Neural cell (in vitro differentiated cells): ENCODE data around the gene SLC35D1. TPM values are rescaled to one million over a fixed set of nuclear protein-coding genes. Genes with fewer than 3 reads are reported as not detected.

Experiments
- H2AFZ ChIP-seq: fragments of 200-600, 300-800 bp; sonication (generic), shearing (Covaris generic); 2 replicates; pipeline ENCODE4 v1.6.0; 2014; ENCODE audit warnings: low read depth, mild to moderate bottlenecking, antibody characterized with exemption, low read length, moderate library complexity
- H3F3A ChIP-seq: fragments of 200-600 bp; shearing (Covaris generic); 2 replicates; pipeline ENCODE4 v1.6.1; 2016; ENCODE audit warnings: mild to moderate bottlenecking, moderate library complexity, mixed read lengths, antibody characterized with exemption, low read length; ENCODE audit not compliant: insufficient read depth, poor library complexity, severe bottlenecking
- H3K27ac ChIP-seq: fragments of 200-600, 300-800 bp; sonication (generic), shearing (Covaris generic); 2 replicates; pipeline ENCODE4 v1.5.1; 2014; ENCODE audit warnings: mild to moderate bottlenecking, low read length, moderate library complexity
- H3K27me3 ChIP-seq: fragments of 300-800, 200-600 bp; sonication (generic), shearing (Covaris generic); 2 replicates; pipeline ENCODE4 v1.6.0; 2014; ENCODE audit warnings: mild to moderate bottlenecking, low read depth, low read length, moderate library complexity; ENCODE audit not compliant: insufficient read depth
- H3K36me3 ChIP-seq: fragments of 300-800, 200-600 bp; sonication (generic), shearing (Covaris generic); 2 replicates; pipeline ENCODE4 v1.5.1; 2014; ENCODE audit warnings: mild to moderate bottlenecking, antibody characterized with exemption, low read length, moderate library complexity; ENCODE audit not compliant: insufficient read depth
- H3K4me2 ChIP-seq: fragments of 300-800, 200-600 bp; sonication (generic), shearing (Covaris generic); 2 replicates; pipeline ENCODE4 v1.6.0; 2014; ENCODE audit warnings: mild to moderate bottlenecking, low read length
- H3K4me3 ChIP-seq: fragments of 300-800, 200-600 bp; sonication (generic), shearing (Covaris generic); 2 replicates; pipeline ENCODE4 v1.5.1; 2014; ENCODE audit warnings: mild to moderate bottlenecking, low read length, moderate library complexity
- H3K79me2 ChIP-seq: fragments of 200-600 bp; shearing (Covaris generic); replicated peaks from 2 replicates; pipeline ENCODE4 v1.6.0; 2014; ENCODE audit warnings: mild to moderate bottlenecking, low read length, moderate library complexity; ENCODE audit not compliant: insufficient read depth
- H3K9ac ChIP-seq: fragments of 300-800, 200-600 bp; sonication (generic), shearing (Covaris generic); 2 replicates; pipeline ENCODE4 v1.6.1; 2016; ENCODE audit warnings: mild to moderate bottlenecking, low read length, mixed read lengths
- H3K9me2 ChIP-seq: fragments of 200-600 bp; shearing (Covaris generic); 2 replicates; pipeline ENCODE4 v1.6.1; 2016; ENCODE audit warnings: mild to moderate bottlenecking, low read length, mixed read lengths; ENCODE audit not compliant: insufficient read depth
- H3K9me3 ChIP-seq: fragments of 200-600, 300-800 bp; sonication (generic), shearing (Covaris generic); 2 replicates; pipeline ENCODE4 v1.6.1; 2016; ENCODE audit warnings: mild to moderate bottlenecking, mixed run types, low read length, moderate library complexity, mixed read lengths
- H4K20me1 ChIP-seq: fragments of 200-600 bp; shearing (Covaris generic); 2 replicates; pipeline ENCODE4 v1.6.1; 2016; ENCODE audit warnings: mild to moderate bottlenecking, mixed run types; ENCODE audit not compliant: insufficient read depth
- CTCF ChIP-seq: fragments of 450-650 bp; IDR thresholded peaks from 2 replicates; pipeline ENCODE4 v1.5.1; 2014; ENCODE audit warnings: antibody characterized with exemption, mild to moderate bottlenecking, moderate library complexity; ENCODE audit not compliant: poor library complexity, severe bottlenecking
- EP300 ChIP-seq: fragments of 450-650 bp; conservative IDR thresholded peaks from 2 replicates; pipeline ENCODE4 v1.6.1; 2014; ENCODE audit warnings: antibody characterized with exemption, mild to moderate bottlenecking, moderate library complexity; ENCODE audit not compliant: poor library complexity, severe bottlenecking
- EZH2 ChIP-seq: fragments of 200-600, 300-800 bp; shearing (Covaris generic), sonication (generic); IDR thresholded peaks from 2 replicates; pipeline ENCODE4 v1.6.1; 2014; ENCODE audit warnings: antibody characterized with exemption, low read length, borderline replicate concordance, mild to moderate bottlenecking; ENCODE audit not compliant: insufficient read depth, poor library complexity, severe bottlenecking
- MXI1 ChIP-seq: fragments of 450-650 bp; conservative IDR thresholded peaks from 2 replicates; pipeline ENCODE4 v1.6.1; 2014; ENCODE audit warnings: antibody characterized with exemption, mild to moderate bottlenecking; ENCODE audit not compliant: poor library complexity, severe bottlenecking
- POLR2AphosphoS5 ChIP-seq: IDR thresholded peaks from 2 replicates; pipeline ENCODE4 v1.6.1; 2012
- RAD21 ChIP-seq: fragments of 450-650 bp; conservative IDR thresholded peaks from 2 replicates; pipeline ENCODE4 v1.6.1; 2014; ENCODE audit warnings: antibody characterized with exemption, mild to moderate bottlenecking, moderate library complexity
- REST ChIP-seq: IDR thresholded peaks from 2 replicates; pipeline ENCODE4 v1.6.1; 2012; ENCODE audit warnings: borderline replicate concordance
- SMC3 ChIP-seq: fragments of 450-650 bp; conservative IDR thresholded peaks from 2 replicates; pipeline ENCODE4 v1.6.1; 2014; ENCODE audit warnings: antibody characterized with exemption, mild to moderate bottlenecking, moderate library complexity; ENCODE audit not compliant: poor library complexity
- TAF1 ChIP-seq: IDR thresholded peaks from 2 replicates; pipeline ENCODE4 v1.6.1; 2012; ENCODE audit warnings: low read depth
- polyA plus RNA-seq: library from polyadenylated mRNA; depleted of rRNA; stranded (reverse); fragments of >200 nt; gene quantifications from 2 replicates; pipeline ENCODE4 v1.2.3, GENCODE V29; 2014

The SLC35D1 gene
- polyA plus RNA-seq, 1 donor from 2014 or later = 17.9 TPM

DNA sequence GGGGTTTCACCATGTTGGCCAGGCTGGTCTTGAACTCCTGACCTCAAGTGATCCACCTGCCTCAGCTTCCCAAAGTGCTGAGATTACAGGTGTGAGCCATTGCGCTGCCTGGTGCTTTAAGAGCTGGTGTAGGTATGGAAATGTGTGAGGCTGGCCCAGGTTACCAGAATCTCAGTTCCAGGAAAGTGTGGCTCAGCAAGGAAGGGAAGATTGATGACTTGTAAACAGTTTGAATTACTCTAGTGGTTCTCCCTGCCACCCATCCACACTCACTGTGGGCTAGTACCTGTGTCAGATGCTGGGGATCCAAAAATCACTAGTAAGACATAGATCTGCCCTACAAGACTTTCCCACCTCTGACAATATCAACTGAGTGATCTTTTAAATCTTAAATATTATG is 34.5 kb upstream of the SLC35D1 start:
- no peaks in the 10 kb centered on the region for H3K79me2 ChIP-seq

DNA sequence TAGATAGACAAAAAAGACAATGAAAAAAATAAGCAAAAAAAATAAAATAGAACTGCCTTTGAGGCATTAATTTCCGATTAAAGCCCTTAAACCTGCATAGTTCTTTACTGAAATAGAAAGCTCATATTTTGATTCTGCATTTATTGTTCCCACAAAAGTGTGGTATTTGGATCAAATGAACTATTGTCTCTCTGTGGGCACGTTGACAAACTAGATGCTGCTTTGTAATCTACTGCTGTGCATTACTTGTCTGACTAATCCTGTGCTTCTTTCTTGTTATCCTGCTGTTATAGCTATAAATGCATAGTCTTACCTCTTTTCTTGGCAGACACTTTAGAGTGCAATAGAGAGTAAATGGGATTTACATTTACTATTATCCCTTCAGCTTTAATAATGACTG is 31.4 kb upstream of the SLC35D1 start:
- TF ChIP-seq RAD21 = no peak
- TF ChIP-seq REST = no peak
- TF ChIP-seq EP300 = no peak
- TF ChIP-seq MXI1 = no peak
- no peaks in the 10 kb centered on the region for H3K36me3 ChIP-seq
- no peaks in the 10 kb centered on the region for H3F3A ChIP-seq
- H3K9me3 ChIP-seq = no peaks in the 10 kb centered on the region
- no peaks in the 10 kb centered on the region for H4K20me1 ChIP-seq
- no peak overlapping the region for H3K4me3 ChIP-seq
- no peaks in the 10 kb centered on the region for H3K27me3 ChIP-seq
- no peaks in the 10 kb centered on the region for H3K79me2 ChIP-seq
- no peaks in the 10 kb centered on the region for H3K9me2 ChIP-seq
- H3K27ac ChIP-seq = no peak overlapping the region
- H3K9ac ChIP-seq = no peak overlapping the region
- H2AFZ ChIP-seq = no peak overlapping the region
- H3K4me2 ChIP-seq = no peak overlapping the region

More for the DNA sequence above, 34.5 kb upstream of the SLC35D1 start:
- H3K9me2 ChIP-seq = no peaks in the 10 kb centered on the region
- H3K4me2 ChIP-seq = no peak overlapping the region
- H3K36me3 ChIP-seq = no peaks in the 10 kb centered on the region
- H3F3A ChIP-seq = no peaks in the 10 kb centered on the region
- H4K20me1 ChIP-seq = no peaks in the 10 kb centered on the region
- no peak overlapping the region for H3K27ac ChIP-seq
- H3K27me3 ChIP-seq = no peaks in the 10 kb centered on the region
- no peak for TF ChIP-seq MXI1
- TF ChIP-seq EP300 = no peak
- H3K9me3 ChIP-seq = no peaks in the 10 kb centered on the region
- no peak overlapping the region for H3K9ac ChIP-seq
- no peak overlapping the region for H2AFZ ChIP-seq
- H3K4me3 ChIP-seq = no peak overlapping the region

- Histone ChIP-seq H3K4me2 (no peak overlapping the region), H3F3A (no peaks in the 10 kb centered on the region), H2AFZ (no peak overlapping the region), H3K27ac (no peak overlapping the region), H3K27me3 (no peaks in the 10 kb centered on the region), H3K9me3 (no peaks in the 10 kb centered on the region), H3K79me2 (no peaks in the 10 kb centered on the region), H3K4me3 (no peak overlapping the region), H4K20me1 (no peaks in the 10 kb centered on the region), H3K36me3 (no peaks in the 10 kb centered on the region), H3K9me2 (no peaks in the 10 kb centered on the region), H3K9ac (no peak overlapping the region)
- TF ChIP-seq CTCF = no peak
- TF ChIP-seq MXI1 = no peak
- no peak for TF ChIP-seq TAF1
- no peak for TF ChIP-seq POLR2AphosphoS5
- TF ChIP-seq RAD21 = no peak
- TF ChIP-seq EZH2 = no peak
- TF ChIP-seq EP300 = no peak
- TF ChIP-seq SMC3 = no peak
- TF ChIP-seq REST = no peak
Measured at GRCh38 chr1:67084765-67085318, 30.9 kb upstream of the SLC35D1 start.
